D721Med (cell line): ENCODE results near the gene GLB1L2.

ENCODE experiments used
- DNase-seq: peaks from one replicate; pipeline ENCODE4 v3.0.0; 2011; ENCODE audit warnings: low spot score; ENCODE audit not compliant: insufficient read length
- FAIRE-seq: peaks from 2 replicates; lab custom pipeline; 2011; peaks lifted over from hg19 to GRCh38; lab: Jason Lieb, UNC
- CTCF ChIP-seq: IDR thresholded peaks from 2 replicates; pipeline ENCODE4 v1.5.1; 2012; ENCODE audit warnings: mild to moderate bottlenecking, control low read depth; ENCODE audit not compliant: insufficient read depth; ENCODE audit errors: missing control alignments

The GLB1L2 gene

DNA sequence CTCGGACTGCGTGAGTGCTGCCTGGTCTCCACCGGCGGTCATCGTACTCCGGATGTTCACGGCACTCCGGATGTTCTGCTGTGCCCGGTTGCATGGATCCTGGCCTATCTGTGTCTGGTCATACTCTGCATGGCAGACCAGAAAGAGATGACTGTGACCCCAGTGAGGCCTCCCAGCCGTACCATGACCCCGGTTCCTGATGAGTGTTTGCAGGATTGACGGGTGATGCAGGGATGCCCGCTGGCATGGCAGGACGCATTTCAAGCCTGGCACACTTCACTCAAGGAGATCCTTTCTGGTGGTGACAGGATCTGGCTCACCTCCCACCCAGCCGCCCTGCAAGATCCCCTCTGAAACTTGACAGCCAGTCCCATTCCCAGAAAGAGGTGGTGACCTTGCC is 6.3 kb downstream of the GLB1L2 start:
- DNase-seq (no peak), FAIRE-seq (no peak)
- no peak for TF ChIP-seq CTCF

- DNase-seq: no peak
- FAIRE-seq: no peak
- no peak for TF ChIP-seq CTCF
Measured at GRCh38 chr11:134338654-134339053, 6.9 kb downstream of the GLB1L2 start.

- DNase-seq: no peak
- FAIRE-seq: no peak
- TF ChIP-seq CTCF: no peak
Measured at GRCh38 chr11:134339756-134340155, 8.0 kb downstream of the GLB1L2 start.

DNA sequence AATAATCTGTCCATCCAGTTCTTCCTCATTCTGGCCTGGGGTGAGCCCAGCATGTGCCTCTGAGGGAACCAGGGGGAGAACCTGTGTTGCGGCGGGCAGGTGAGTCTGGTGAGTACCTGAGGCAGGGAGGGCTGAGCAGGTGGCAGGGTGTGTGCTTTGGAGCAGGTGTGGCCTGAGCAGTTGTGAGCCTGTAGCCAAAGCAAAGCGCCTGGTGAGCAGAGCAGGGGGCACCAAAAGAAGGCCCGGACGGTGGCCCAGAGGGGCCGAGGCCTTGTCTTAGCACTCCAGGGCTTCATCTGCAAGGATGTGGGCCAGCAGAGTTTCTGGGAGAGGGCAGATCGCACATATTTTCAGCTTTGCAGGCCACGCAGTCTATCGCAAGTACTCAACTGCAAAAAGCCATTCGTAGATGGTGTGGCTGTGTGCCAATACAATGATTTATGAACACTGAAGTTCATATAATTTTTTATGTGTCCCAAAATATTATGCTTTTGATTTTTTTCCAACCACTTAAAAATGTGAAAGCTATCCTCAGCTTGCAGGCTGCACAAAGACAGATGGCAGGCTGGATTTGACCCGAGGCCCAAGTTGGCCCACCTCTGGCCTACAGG is 8.7 kb downstream of the GLB1L2 start:
- TF ChIP-seq CTCF: no peak
- no peak for FAIRE-seq
- no peak for DNase-seq

GRCh38 chr11:134341805-134342571 is 10.2 kb downstream of the GLB1L2 start:
- FAIRE-seq: no peak
- TF ChIP-seq CTCF: no peak
- no peak for DNase-seq

GRCh38 chr11:134342572-134343340 is 11.0 kb downstream of the GLB1L2 start:
- FAIRE-seq (no peak), DNase-seq (no peak)
- no peak for TF ChIP-seq CTCF
